Activated T-cell treated with anti-CD3 and anti-CD28 coated beads, Interleukin-2, amount 50 U/mL, for 4 hours (primary cell): ENCODE results near the gene SUCLG1. TPM values are rescaled to one million over a fixed set of nuclear protein-coding genes. Genes with fewer than 3 reads are reported as not detected.
A peak's percentile ranks its signal among the peaks of the same experiment; 100 is the strongest.
"Not testable (repeated sequence)": the region's sequence is repeated elsewhere in the genome, so short reads cannot be mapped to it uniquely, and the experiment has no call there.

ENCODE experiments used
- ATAC-seq, 2 donors: fragments of 200-7000 bp; cut with Tn5 transposase; one replicate each; pipeline ENCODE4 v1.10.0; 2021
- DNase-seq: peaks from one replicate; pipeline ENCODE4 v3.0.0-alpha.2; 2020
- H3K27me3 Mint-ChIP-seq: one replicate; pipeline ENCODE4 v1.8.0; 2021; ENCODE audit warnings: low read depth, mixed read lengths
- H3K36me3 Mint-ChIP-seq: one replicate; pipeline ENCODE4 v1.8.0; 2022; ENCODE audit warnings: mixed read lengths; ENCODE audit not compliant: insufficient read depth
- H3K4me1 Mint-ChIP-seq: one replicate; pipeline ENCODE4 v1.8.0; 2021; ENCODE audit warnings: low read depth, mixed read lengths
- H3K4me3 Mint-ChIP-seq: one replicate; pipeline ENCODE4 v1.8.0; 2021; ENCODE audit warnings: mild to moderate bottlenecking, moderate library complexity, mixed read lengths
- H3K9me3 Mint-ChIP-seq: one replicate; pipeline ENCODE4 v1.8.0; 2021; ENCODE audit warnings: mixed read lengths
- total RNA-seq, 3 donors: library from RNA; stranded (reverse); gene quantifications; one replicate each; pipeline ENCODE4 v1.2.1, GENCODE V29; 2021

SUCLG1 gene
- total RNA-seq, 3 donors from 2014 or later = 63.2 to 70.3 (median 69.3) TPM

DNA sequence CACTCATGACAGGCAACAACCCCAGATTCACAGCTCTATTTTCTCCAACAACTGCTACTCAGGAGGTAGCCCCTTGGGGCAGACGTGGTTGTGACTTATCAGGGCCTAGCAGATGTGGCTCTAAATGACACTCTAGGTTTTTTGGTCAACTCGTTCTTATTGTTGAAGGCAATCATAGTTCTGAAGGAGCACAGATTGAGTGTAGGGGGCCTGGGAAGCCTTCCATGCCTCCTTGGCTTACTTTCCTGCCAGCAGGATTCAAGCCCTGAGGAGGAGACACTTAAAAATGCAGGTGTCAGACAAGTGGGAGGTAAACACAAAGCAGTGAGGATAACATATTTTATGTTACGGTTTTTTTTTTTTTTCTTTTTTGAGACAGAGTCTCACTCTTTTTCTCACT is 23.5 kb upstream of the SUCLG1 start:
- Mint-ChIP-seq H3K27me3 (no peaks in the 10 kb centered on the region), H3K4me3 (no peak overlapping the region), H3K4me1 (peaks cover 17% of the 10 kb centered on the region), H3K36me3 (peaks cover 3% of the 10 kb centered on the region), H3K9me3 (no peaks in the 10 kb centered on the region)
- DNase-seq (no peak), ATAC-seq (no peak)

DNA sequence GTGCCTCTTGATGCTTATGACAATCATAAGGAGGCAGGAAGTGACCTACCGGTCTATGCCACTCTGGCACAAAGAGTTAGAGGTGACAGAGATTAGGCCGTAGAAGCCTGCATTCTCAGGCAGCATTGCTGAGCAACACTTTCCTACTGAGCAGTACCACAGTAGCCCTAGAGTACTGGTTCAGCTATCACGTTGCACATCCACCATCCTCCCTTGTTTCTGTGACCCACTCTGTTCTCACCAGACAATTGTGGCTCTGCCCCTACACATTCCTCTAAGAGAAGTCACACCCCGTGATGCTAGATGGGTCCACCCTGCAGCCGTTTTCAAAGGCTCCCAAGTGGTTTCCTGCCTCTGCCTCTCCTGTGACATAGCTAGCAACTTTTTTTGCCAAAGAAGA is 22.6 kb upstream of the SUCLG1 start:
- Mint-ChIP-seq H3K36me3 (peaks cover 3% of the 10 kb centered on the region), H3K4me1 (peaks cover 17% of the 10 kb centered on the region), H3K4me3 (no peak overlapping the region), H3K9me3 (peaks cover 6% of the 10 kb centered on the region), H3K27me3 (no peaks in the 10 kb centered on the region)
- DNase-seq (peak; percentile 4), ATAC-seq (peak; percentile 71 to 80)

DNA sequence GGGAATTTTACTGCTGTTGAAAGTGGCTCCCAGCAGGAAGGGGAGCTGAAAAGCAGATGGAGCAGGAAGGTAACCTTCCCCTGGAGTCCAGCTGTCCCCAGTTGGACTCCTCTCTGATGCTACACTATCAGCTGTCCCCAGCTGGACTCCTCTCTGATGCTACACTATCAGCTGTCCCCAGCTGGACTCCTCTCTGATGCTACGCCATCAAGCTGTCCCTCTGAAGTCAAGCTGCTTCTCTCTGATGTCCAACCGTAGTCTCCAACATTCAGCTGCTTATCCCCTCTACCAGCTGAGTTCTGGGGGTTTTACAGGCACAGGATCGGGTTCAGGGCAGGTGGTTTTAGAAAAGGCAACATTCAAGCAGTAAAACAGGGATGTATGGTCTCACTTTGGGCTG is 19.8 kb upstream of the SUCLG1 start:
- peaks cover 10% of the 10 kb centered on the region for H3K9me3 Mint-ChIP-seq
- ATAC-seq (no peak), DNase-seq (no peak)
- H3K4me1 Mint-ChIP-seq = peaks cover 17% of the 10 kb centered on the region
- H3K27me3 Mint-ChIP-seq = no peaks in the 10 kb centered on the region
- no peak overlapping the region for H3K4me3 Mint-ChIP-seq
- peaks cover 5% of the 10 kb centered on the region for H3K36me3 Mint-ChIP-seq

DNA sequence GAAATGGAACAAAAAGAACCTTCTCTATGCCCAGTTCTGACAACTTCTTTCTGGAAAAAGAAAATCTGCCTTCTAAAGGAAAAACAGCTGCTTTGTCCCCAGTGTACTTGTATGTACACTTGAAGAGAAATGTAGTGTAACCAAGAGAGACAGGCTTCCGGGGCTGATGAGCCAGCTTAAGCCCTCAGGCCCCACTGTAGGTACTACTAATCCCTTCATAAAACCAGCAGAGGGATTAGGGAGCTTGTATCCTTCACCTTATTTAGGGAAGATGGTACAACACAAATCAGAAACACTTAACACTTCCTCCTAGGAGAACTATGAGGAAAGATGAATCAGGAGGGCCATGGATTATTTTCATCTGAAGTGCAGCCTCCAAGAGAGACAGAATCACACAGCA is 18.8 kb upstream of the SUCLG1 start:
- Mint-ChIP-seq H3K9me3 (peaks cover 10% of the 10 kb centered on the region), H3K4me3 (no peak overlapping the region), H3K27me3 (no peaks in the 10 kb centered on the region), H3K4me1 (peaks cover 17% of the 10 kb centered on the region), H3K36me3 (peaks cover 5% of the 10 kb centered on the region)
- ATAC-seq = no peak
- DNase-seq = no peak

DNA sequence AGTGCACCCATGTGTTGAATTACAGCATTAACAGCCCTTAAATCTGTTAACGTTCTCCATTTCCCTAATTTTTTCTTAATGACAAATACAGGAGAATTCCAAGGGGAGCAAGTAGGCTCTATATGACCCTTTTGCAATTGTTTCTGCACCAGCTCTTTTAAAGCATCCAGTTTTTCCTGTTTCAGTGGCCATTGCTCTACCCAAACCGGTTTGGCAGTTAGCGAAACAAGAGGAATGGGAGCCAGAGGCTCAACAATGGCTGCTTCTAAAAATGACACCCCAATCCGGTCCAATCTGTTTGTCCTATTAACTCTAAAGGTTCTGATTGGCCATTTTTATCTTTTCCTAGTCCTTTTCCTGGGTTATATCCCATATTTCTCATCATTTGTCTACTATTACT is 15.1 kb upstream of the SUCLG1 start:
- no peak overlapping the region for H3K4me3 Mint-ChIP-seq
- H3K9me3 Mint-ChIP-seq = peaks cover 10% of the 10 kb centered on the region
- no peaks in the 10 kb centered on the region for H3K27me3 Mint-ChIP-seq
- no peaks in the 10 kb centered on the region for H3K4me1 Mint-ChIP-seq
- no peak for ATAC-seq
- H3K36me3 Mint-ChIP-seq = peaks cover 5% of the 10 kb centered on the region
- DNase-seq = no peak

DNA sequence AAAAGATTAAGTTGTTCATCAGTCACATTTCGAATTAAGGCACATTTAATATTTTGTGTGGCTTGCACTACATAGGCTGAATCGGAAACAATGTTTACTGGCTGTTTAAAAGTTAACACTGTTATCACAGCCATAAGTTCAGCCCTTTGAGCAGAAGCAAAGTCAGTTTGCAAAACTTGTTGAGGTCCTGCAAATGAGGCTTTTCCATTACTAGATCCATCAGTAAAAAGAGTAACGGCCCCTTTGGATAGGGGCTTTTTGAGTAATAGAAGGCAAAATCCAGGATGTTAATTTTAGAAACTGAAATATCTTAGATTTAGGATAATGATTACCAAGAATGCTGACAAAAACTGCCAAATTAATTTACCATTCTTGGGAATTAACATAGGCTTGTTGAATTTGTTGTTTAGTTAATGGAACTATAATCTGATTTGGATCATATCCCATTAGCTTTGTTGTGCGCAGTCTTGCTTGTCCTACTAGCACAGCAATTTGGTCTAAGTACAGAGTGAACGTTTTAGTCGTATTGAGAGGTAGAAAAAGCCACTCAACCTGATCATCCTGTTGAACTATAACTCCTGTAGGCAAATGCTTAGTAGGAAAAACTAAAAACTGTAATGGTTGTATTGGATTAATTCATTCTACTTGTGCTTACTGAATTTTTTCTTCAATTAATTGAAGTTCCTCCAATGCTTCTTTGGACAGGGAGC is 13.9 kb upstream of the SUCLG1 start:
- DNase-seq (no peak), ATAC-seq (no peak)
- no peaks in the 10 kb centered on the region for H3K27me3 Mint-ChIP-seq
- no peaks in the 10 kb centered on the region for H3K4me1 Mint-ChIP-seq
- peaks cover 10% of the 10 kb centered on the region for H3K9me3 Mint-ChIP-seq
- H3K4me3 Mint-ChIP-seq = no peak overlapping the region
- H3K36me3 Mint-ChIP-seq = peaks cover 5% of the 10 kb centered on the region

DNA sequence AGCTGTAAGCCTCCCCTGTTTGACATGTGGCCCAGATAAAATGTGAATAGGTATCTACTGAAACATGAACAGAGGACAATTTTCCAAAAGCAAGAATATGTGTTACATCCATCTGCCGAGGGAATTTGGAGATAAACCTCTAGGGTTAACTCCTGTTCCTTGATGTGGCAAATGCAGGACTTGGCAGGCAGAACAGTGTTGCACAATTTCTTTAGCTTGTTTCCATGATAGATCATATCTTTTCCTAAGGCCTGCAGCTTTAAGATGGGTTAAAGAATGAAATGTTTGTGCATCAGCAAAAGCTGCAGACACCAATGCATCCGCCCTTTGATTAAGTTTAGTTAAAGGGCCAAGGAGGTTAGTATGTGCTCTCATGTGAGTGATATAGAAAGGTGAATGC is 13.3 kb upstream of the SUCLG1 start:
- not testable (repeated sequence) for H3K4me3 Mint-ChIP-seq, H3K36me3 Mint-ChIP-seq, H3K4me1 Mint-ChIP-seq, ATAC-seq, H3K27me3 Mint-ChIP-seq, DNase-seq
- peaks cover 11% of the 10 kb centered on the region for H3K9me3 Mint-ChIP-seq

DNA sequence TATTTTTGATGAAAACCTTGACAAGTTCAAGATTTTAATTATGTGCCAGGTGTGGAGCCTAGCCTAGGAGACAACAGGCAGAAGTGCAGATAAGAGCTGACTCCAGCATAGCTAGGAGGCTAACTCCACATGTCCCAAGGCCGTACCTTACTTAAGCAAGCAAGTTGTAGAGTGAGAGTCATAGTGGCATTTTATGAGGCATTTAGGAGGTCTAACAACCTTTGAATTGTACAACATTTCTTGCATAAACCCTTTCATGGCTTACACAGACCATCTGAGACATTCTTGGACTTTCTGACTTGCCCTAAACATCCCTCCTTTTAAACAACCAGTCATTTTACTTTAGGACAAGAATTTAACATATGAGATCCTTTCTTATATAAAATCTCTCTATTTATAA is 8.3 kb upstream of the SUCLG1 start:
- Mint-ChIP-seq H3K36me3 (peaks cover 3% of the 10 kb centered on the region), H3K4me1 (no peaks in the 10 kb centered on the region), H3K4me3 (no peak overlapping the region), H3K27me3 (no peaks in the 10 kb centered on the region), H3K9me3 (peaks cover 13% of the 10 kb centered on the region)
- ATAC-seq = no peak
- DNase-seq = no peak

DNA sequence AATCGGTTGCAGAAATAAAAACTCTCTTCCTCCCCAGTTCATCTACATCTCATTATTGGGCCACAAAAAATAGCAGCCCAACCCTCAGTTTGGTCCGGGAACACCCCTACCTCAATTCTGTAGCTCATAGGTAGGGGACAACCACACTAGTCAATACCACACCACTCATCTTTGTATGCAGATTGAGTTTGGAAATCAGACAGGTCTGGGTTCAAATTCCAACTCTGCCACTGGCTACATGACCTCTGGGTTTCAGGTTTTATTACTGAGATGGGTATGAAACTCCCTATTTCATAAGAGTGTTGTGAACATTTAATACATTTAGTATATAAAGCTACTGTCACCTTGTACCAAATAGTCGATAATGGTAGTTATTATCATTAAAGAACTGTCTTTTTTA is 2.2 kb upstream of the SUCLG1 start:
- Mint-ChIP-seq H3K4me1 (peaks cover 32% of the 10 kb centered on the region), H3K9me3 (peaks cover 3% of the 10 kb centered on the region), H3K4me3 (no peak overlapping the region), H3K36me3 (no peaks in the 10 kb centered on the region), H3K27me3 (no peaks in the 10 kb centered on the region)
- DNase-seq (no peak), ATAC-seq (no peak)

DNA sequence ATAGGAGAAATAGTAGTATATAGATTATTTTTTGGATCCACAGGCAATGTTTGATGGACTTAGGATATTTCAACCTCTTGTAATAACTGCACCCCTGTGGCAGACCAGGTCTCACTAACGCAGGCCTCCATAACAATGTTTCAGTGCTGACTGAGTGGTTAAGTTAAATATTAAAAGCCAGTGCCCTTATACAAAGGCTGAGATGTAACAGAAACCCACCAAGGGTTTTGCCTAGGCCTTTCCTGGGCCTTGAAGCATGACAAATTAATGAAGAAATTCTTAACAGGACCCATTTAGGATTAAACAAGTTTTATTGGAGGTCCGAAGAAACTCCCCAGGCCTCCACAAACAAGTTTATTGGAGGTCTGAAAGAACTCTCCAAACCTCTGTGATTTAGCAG is 1.6 kb upstream of the SUCLG1 start:
- no peak for ATAC-seq
- no peak overlapping the region for H3K4me3 Mint-ChIP-seq
- H3K27me3 Mint-ChIP-seq = no peaks in the 10 kb centered on the region
- peaks cover 38% of the 10 kb centered on the region for H3K4me1 Mint-ChIP-seq
- DNase-seq = no peak
- peaks cover 3% of the 10 kb centered on the region for H3K9me3 Mint-ChIP-seq
- peaks cover 4% of the 10 kb centered on the region for H3K36me3 Mint-ChIP-seq

DNA sequence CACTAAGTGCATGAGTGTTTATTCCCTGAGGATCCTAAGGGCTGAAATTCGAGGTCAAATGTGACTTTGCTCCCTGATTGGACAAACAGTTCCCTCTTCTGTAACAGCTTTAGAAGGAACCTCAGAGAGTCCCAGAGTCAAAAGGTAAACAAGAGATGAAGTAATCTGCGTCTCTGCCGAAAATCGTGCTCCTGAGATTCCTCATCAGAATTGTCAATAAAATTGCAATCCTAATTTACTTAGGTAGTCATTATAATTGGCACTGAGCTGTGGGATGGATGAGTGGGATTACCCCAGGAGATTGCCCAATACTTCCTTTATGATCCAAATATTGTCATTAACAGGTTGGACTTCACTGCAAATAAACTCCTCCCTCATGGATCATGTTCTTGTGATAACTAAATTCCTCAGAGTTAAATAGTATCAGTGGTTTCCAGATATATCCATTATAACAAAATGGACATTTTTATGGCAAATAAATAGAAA is 907 bp upstream of the SUCLG1 start:
- H3K9me3 Mint-ChIP-seq = peaks cover 3% of the 10 kb centered on the region
- H3K4me3 Mint-ChIP-seq = peak overlapping the region; percentile 96
- DNase-seq (no peak), ATAC-seq (no peak)
- H3K27me3 Mint-ChIP-seq = no peaks in the 10 kb centered on the region
- H3K4me1 Mint-ChIP-seq = peaks cover 38% of the 10 kb centered on the region
- peaks cover 4% of the 10 kb centered on the region for H3K36me3 Mint-ChIP-seq

DNA sequence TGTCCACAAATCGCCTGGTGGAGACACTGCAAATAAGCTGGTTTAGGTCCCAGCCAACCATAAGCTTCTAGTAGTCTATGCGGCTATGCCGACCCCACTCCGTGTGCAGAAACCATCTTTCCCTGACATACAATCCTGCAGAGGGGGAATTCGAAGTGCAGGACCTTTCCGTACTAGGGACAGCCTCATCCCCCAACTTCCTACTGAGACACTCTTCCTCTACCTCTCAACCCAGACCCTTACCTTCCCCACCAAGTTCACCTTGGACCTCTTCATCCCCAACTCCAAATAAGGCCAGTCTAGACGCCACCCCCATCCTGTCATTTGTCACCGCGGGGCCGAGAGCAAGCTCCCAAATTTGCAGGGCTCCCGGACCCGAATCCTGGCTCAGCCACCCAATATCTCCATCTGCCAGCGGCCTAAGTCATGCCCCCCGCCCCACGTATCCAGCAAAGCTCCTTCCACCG is 496 bp downstream of the SUCLG1 start:
- Mint-ChIP-seq H3K4me3 (peak overlapping the region; percentile 96), H3K27me3 (no peaks in the 10 kb centered on the region), H3K36me3 (peaks cover 5% of the 10 kb centered on the region), H3K9me3 (no peaks in the 10 kb centered on the region), H3K4me1 (peaks cover 49% of the 10 kb centered on the region)
- DNase-seq (no peak), ATAC-seq (peak; percentile 44 to 49)

DNA sequence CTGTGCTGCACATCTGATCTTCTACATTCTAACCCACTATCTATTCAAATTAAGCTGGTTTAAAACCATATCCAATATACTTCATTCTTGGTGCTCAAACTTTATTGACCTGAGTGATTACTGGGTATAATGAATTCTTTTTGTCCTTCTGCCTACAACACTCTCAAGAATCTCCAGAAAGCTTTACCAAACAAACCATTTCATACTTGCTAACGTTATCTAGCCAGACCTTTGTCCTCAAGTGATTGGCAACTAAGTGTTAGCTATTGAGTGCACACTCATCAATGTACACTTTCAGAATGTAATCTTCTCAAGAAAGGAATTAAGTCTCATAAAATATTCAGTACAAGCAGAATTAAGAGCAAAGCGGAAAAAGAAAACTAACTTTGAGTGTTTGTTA is 1.4 kb downstream of the SUCLG1 start:
- H3K27me3 Mint-ChIP-seq = no peaks in the 10 kb centered on the region
- DNase-seq (no peak), ATAC-seq (no peak)
- peaks cover 5% of the 10 kb centered on the region for H3K36me3 Mint-ChIP-seq
- H3K4me1 Mint-ChIP-seq = peaks cover 53% of the 10 kb centered on the region
- H3K9me3 Mint-ChIP-seq = no peaks in the 10 kb centered on the region
- peak overlapping the region; percentile 96 for H3K4me3 Mint-ChIP-seq

DNA sequence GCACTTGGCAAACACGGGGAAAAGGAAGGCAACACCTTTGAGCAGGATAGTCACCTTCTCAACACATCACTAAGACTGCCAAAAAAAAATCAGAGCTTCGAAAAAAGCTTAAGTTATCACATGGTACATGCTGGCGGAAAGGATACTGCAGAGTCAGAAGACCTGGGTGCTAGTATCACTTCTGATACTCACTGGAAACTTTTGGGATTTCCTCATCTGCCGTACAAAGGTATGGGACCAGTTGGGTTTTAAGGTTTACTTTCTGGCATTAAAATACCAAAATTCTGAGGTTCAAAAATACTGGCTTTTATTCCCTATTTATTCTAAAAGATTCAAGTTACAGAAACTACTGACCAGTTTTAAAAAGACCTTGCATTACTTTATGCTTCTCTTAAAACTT is 2.9 kb downstream of the SUCLG1 start:
- ATAC-seq (no peak), DNase-seq (no peak)
- no peaks in the 10 kb centered on the region for H3K9me3 Mint-ChIP-seq
- no peaks in the 10 kb centered on the region for H3K27me3 Mint-ChIP-seq
- peaks cover 66% of the 10 kb centered on the region for H3K4me1 Mint-ChIP-seq
- H3K36me3 Mint-ChIP-seq = peaks cover 5% of the 10 kb centered on the region
- no peak overlapping the region for H3K4me3 Mint-ChIP-seq

DNA sequence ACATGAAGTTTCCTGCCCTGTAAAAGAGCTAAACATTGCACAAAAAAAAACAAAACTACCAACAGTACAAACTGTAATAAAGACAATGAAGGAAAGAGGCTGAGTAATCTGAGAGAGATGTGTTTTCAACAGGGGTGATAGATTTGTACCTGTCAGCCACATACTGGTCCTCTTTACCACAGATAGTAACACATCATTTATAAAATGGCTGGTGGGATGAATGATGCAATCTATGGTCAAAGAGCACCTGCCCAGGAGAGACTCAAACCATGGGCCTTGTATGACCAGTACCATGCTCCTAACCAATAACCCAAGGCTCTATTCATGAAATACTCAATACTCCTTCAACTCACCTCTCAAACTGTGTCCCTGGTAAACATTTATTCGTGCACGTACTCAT is 4.5 kb downstream of the SUCLG1 start:
- DNase-seq (no peak), ATAC-seq (no peak)
- Mint-ChIP-seq H3K4me3 (no peak overlapping the region), H3K36me3 (peaks cover 5% of the 10 kb centered on the region), H3K27me3 (no peaks in the 10 kb centered on the region), H3K9me3 (no peaks in the 10 kb centered on the region), H3K4me1 (peaks cover 75% of the 10 kb centered on the region)
